ENCODE data around the gene TIGD1. TPM values are rescaled to one million over a fixed set of nuclear protein-coding genes. Genes with fewer than 3 reads are reported as not detected.

TIGD1 gene
- total RNA-seq, 1 experiment from 2014 or later = 6.0 TPM

DNA sequence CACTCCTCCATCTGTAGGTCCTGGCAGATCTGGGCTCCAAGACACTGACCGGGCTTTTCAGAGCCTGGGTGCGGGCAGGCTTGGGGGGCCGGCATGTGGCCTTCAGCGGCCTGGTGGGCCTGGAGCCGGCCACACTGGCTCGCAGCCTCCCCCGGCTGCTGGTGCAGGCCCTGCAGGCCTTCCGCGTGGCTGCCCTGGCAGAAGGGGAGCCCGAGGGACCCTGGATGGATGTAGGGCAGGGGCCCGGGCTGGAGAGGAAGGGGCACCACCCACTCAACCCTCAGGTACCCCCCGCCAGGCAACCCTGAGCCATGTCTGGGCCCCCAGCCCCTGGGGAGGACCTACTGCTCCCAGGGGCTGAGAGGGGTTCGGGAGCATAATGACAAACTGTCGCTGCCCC lies 25.2 kb downstream of the TIGD1 start:
- Histone ChIP-seq H4K20me1 (ENCODE audit: insufficient read depth) (no peaks in the 10 kb centered on the region), H3K4me2 (ENCODE audit: low read length) (no peak overlapping the region), H3K79me2 (ENCODE audit: insufficient read depth, low read length) (no peaks in the 10 kb centered on the region), H3K9ac (ENCODE audit: low read length) (no peak overlapping the region), H3K4me3 (replicated peaks in 1 of 2; ENCODE audit: low read depth in 1 of 2, low read length in 2 of 2) (no peak overlapping the region), H3K27ac (ENCODE audit: low read depth, low read length) (no peak overlapping the region), H3K4me1 (ENCODE audit: control insufficient read depth in 1 of 2, insufficient read depth in 2 of 2, low read length in 2 of 2) (peaks cover 0 to 6% of the 10 kb centered on the region in 2 experiments; a peak in 1 of 4 replicates), H3K36me3 (ENCODE audit: control insufficient read depth in 1 of 2, insufficient read depth in 2 of 2, low read length in 2 of 2) (no peaks in the 10 kb centered on the region), H3K27me3 (ENCODE audit: insufficient read depth, low read length) (no peaks in the 10 kb centered on the region), H3K9me3 (ENCODE audit: control insufficient read depth in 1 of 2, insufficient read depth in 1 of 2, low read depth in 1 of 2, low read length in 2 of 2) (no peaks in the 10 kb centered on the region), H3K9me2 (ENCODE audit: insufficient read depth) (no peaks in the 10 kb centered on the region), H2AFZ (ENCODE audit: low read depth, low read length, poor library complexity, severe bottlenecking) (no peak overlapping the region)
- TF ChIP-seq POLR2AphosphoS5 (IDR thresholded peaks at IDR 0.05; ENCODE audit: low read depth, low read length) (no peak), ELF1 (IDR thresholded peaks at IDR 0.05; ENCODE audit: borderline replicate concordance, low read depth) (no peak), ZFX (IDR thresholded peaks at IDR 0.05) (no peak), JUND (IDR thresholded peaks at IDR 0.05) (no peak)
- intact Hi-C loops (cut with micrococcal nuclease) = loop anchor here (10.0 kb wide), 1 partner anchor 180 kb away; no protein-coding TSS in a partner anchor
- BruUV-seq (replicated peaks) = no TSS peak
- POLR2A ChIA-PET = no interaction called here
- RAD21 ChIA-PET (ENCODE audit: low non-redundant PET in 1 of 2, low total read pairs in 2 of 2, uncharacterized antibody in 2 of 2, unreplicated experiment in 2 of 2) = no interaction called here
- ATAC-seq (no peak), DNase-seq (ENCODE audit: low read depth, low spot score) (no peak)
- CTCF ChIA-PET = no interaction called here

DNA sequence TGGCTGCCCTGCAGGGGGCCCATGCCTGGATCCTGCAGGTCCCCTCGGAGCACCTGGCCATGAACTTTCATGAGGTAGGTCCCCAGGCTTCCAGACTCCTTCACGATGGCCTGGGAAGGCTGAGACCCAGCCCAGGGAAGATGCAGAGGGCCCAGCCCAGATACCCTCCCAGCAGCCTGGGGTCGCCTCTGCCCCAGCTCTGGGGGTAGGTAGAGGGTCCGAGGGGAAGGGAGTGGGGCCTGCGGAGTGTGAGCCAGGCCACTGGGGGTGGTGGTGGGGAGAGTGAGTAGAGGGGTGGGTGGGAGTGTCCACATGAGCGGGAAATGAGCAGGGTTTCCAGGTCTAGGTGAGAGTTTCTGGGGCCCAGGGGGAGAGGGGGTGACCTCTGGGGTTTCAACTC lies 25.6 kb downstream of the TIGD1 start:
- Histone ChIP-seq H3K27me3 (ENCODE audit: insufficient read depth, low read length) (no peaks in the 10 kb centered on the region), H3K9ac (ENCODE audit: low read length) (no peak overlapping the region), H3K79me2 (ENCODE audit: insufficient read depth, low read length) (no peaks in the 10 kb centered on the region), H3K4me2 (ENCODE audit: low read length) (peak overlapping the region; percentile 56; the same call in 1 of the 2 replicates), H2AFZ (ENCODE audit: low read depth, low read length, poor library complexity, severe bottlenecking) (no peak overlapping the region), H3K4me1 (ENCODE audit: control insufficient read depth in 1 of 2, insufficient read depth in 2 of 2, low read length in 2 of 2) (peaks cover 0 to 6% of the 10 kb centered on the region in 2 experiments; a peak in 1 of 4 replicates), H3K27ac (ENCODE audit: low read depth, low read length) (no peak overlapping the region), H4K20me1 (ENCODE audit: insufficient read depth) (no peaks in the 10 kb centered on the region), H3K4me3 (replicated peaks in 1 of 2; ENCODE audit: low read depth in 1 of 2, low read length in 2 of 2) (no peak overlapping the region), H3K9me3 (ENCODE audit: control insufficient read depth in 1 of 2, insufficient read depth in 1 of 2, low read depth in 1 of 2, low read length in 2 of 2) (no peaks in the 10 kb centered on the region), H3K36me3 (ENCODE audit: control insufficient read depth in 1 of 2, insufficient read depth in 2 of 2, low read length in 2 of 2) (no peaks in the 10 kb centered on the region), H3K9me2 (ENCODE audit: insufficient read depth) (no peaks in the 10 kb centered on the region)
- POLR2A ChIA-PET = no interaction called here
- DNase-seq (ENCODE audit: low read depth, low spot score) = no peak
- intact Hi-C loops (cut with micrococcal nuclease) = loop anchor here (10.0 kb wide), 1 partner anchor 180 kb away; no protein-coding TSS in a partner anchor
- CTCF ChIA-PET = no interaction called here
- no TSS peak for BruUV-seq (replicated peaks)
- ATAC-seq = no peak
- RAD21 ChIA-PET (ENCODE audit: low non-redundant PET in 1 of 2, low total read pairs in 2 of 2, uncharacterized antibody in 2 of 2, unreplicated experiment in 2 of 2) = no interaction called here
- TF ChIP-seq EZH2 (IDR thresholded peaks at IDR 0.05) (no peak), EGR1 (IDR thresholded peaks at IDR 0.05; ENCODE audit: low read depth) (no peak), CEBPB (IDR thresholded peaks at IDR 0.05; ENCODE audit: low read depth) (no peak), ZFX (IDR thresholded peaks at IDR 0.05) (no peak), JUND (IDR thresholded peaks at IDR 0.05) (no peak), SRF (IDR thresholded peaks at IDR 0.05; ENCODE audit: low read depth) (no peak), TCF7L2 (IDR thresholded peaks at IDR 0.05; ENCODE audit: borderline replicate concordance, extremely low read depth, insufficient read depth, insufficient read length) (no peak), EZH2phosphoT487 (IDR thresholded peaks at IDR 0.05; ENCODE audit: borderline replicate concordance) (no peak), ELF1 (IDR thresholded peaks at IDR 0.05; ENCODE audit: borderline replicate concordance, low read depth) (no peak), POLR2A (IDR thresholded peaks at IDR 0.05; ENCODE audit: borderline replicate concordance, extremely low read depth, insufficient read depth, insufficient read length) (no peak), RAD21 (IDR thresholded peaks at IDR 0.05; ENCODE audit: low read depth) (no peak)
- TF ChIP-seq, protein P1, sequence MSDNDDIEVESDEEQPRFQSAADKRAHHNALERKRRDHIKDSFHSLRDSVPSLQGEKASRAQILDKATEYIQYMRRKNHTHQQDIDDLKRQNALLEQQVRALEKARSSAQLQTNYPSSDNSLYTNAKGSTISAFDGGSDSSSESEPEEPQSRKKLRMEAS (IDR thresholded peaks at IDR 0.05) = no peak
- TF ChIP-seq, protein P2, sequence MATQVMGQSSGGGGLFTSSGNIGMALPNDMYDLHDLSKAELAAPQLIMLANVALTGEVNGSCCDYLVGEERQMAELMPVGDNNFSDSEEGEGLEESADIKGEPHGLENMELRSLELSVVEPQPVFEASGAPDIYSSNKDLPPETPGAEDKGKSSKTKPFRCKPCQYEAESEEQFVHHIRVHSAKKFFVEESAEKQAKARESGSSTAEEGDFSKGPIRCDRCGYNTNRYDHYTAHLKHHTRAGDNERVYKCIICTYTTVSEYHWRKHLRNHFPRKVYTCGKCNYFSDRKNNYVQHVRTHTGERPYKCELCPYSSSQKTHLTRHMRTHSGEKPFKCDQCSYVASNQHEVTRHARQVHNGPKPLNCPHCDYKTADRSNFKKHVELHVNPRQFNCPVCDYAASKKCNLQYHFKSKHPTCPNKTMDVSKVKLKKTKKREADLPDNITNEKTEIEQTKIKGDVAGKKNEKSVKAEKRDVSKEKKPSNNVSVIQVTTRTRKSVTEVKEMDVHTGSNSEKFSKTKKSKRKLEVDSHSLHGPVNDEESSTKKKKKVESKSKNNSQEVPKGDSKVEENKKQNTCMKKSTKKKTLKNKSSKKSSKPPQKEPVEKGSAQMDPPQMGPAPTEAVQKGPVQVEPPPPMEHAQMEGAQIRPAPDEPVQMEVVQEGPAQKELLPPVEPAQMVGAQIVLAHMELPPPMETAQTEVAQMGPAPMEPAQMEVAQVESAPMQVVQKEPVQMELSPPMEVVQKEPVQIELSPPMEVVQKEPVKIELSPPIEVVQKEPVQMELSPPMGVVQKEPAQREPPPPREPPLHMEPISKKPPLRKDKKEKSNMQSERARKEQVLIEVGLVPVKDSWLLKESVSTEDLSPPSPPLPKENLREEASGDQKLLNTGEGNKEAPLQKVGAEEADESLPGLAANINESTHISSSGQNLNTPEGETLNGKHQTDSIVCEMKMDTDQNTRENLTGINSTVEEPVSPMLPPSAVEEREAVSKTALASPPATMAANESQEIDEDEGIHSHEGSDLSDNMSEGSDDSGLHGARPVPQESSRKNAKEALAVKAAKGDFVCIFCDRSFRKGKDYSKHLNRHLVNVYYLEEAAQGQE (IDR thresholded peaks at IDR 0.05; ENCODE audit: low read depth) = no peak
